Adrenal gland (tissue), 12 donors: ENCODE results near the gene FYCO1. TPM values are rescaled to one million over a fixed set of nuclear protein-coding genes. Genes with fewer than 3 reads are reported as not detected.

Source experiments
- DNase-seq, 7 donors: peaks; one replicate each; pipeline ENCODE4 v3.0.0-alpha.2; 2019 to 2020
- H3K27ac ChIP-seq, 5 donors: fragments of 200-600 bp; sonication (generic) in 4 of 5; 1 replicate in 3 of 5; 2 replicates in 2 of 5; pipeline versions ENCODE4 v1.5.1 to v1.8.0; 2016 to 2020; ENCODE audit warnings: mild to moderate bottlenecking in 1 of 5
- H3K27me3 ChIP-seq: fragments of 200-600 bp; 2 replicates; pipeline ENCODE4 v1.8.0; 2021
- H3K36me3 ChIP-seq, 2 donors: fragments of 200-600 bp; replicated peaks in 1 of 2; 1 replicate in 1 of 2; 2 replicates in 1 of 2; pipeline versions ENCODE4 v1.5.1 to v1.8.0; 2018 to 2022
- H3K4me1 ChIP-seq, 2 donors: fragments of 200-600 bp; replicated peaks in 1 of 2; 1 replicate in 1 of 2; 2 replicates in 1 of 2; pipeline versions ENCODE4 v1.5.1 to v1.8.0; 2018 to 2021
- H3K4me3 ChIP-seq, 4 donors: fragments of 200-600 bp; sonication (generic) in 3 of 4; one replicate each; pipeline ENCODE4 v1.5.1; 2016 to 2018
- H3K9me3 ChIP-seq, 3 donors: fragments of 200-600 bp; sonication (generic) in 1 of 3; replicated peaks in 1 of 3; 1 replicate in 2 of 3; 2 replicates in 1 of 3; pipeline versions ENCODE4 v1.5.1 to v1.8.0; 2016 to 2021
- CTCF ChIP-seq, 6 experiments: fragments of 450-650 bp in 4 of 6; fragments of 200-600 bp in 2 of 6; sonication (generic) in 1 of 6; IDR thresholded peaks; 1 replicate in 5 of 6; 2 replicates in 1 of 6; pipeline versions ENCODE4 v1.5.1 to v1.8.0; 2016 to 2021; ENCODE audit warnings: antibody characterized with exemption in 6 of 6, mild to moderate bottlenecking in 2 of 6, moderate library complexity in 1 of 6
- POLR2A ChIP-seq, 2 donors: fragments of 450-650 bp; IDR thresholded peaks; one replicate each; pipeline ENCODE4 v1.6.1; 2017; ENCODE audit warnings: antibody characterized with exemption in 2 of 2, mild to moderate bottlenecking in 2 of 2, moderate library complexity in 1 of 2
- WGBS, 4 donors: extraction: QIAGEN DNeasy Blood & Tissue Kit in 2 of 4; methylation state at CpG; one replicate each; pipeline versions ENCODE4 v1.1.5 to v1.1.7; 2013 to 2017; 5-methylcytosine and 5-hydroxymethylcytosine counted together
- intact Hi-C, 2 donors: fragments of 100-400 bp; cut with DNase I; formaldehyde crosslinking; loops; one replicate each; pipeline versions ENCODE4 v1.14.1 to v1.15.0; 2022 to 2023
- polyA plus RNA-seq, 3 donors: library from polyadenylated mRNA; stranded (reverse); fragments of 200-250 nt in 2 of 3; fragments of 350-450 nt in 1 of 3; fragmentation: Illumina TruSeq in 1 of 3; extraction: RNeasy Lipid Tissue Mini Kit (QIAGEN cat#74804) in 1 of 3; gene quantifications; one replicate each; pipeline ENCODE4 v1.2.3, GENCODE V29; 2013 to 2014
- small RNA-seq, 2 donors: library from RNA; depleted of rRNA; stranded (forward); fragments of <200 nt; gene quantifications; one replicate each; pipeline ENCODE3, GENCODE V24; 2016
- total RNA-seq, 9 donors: library from RNA; depleted of rRNA in 4 of 9; stranded (reverse); fragments of >200 nt in 4 of 9; fragments of 120-200 nt in 1 of 9; fragmentation: NEBNext Ultra II Directional in 1 of 9; extraction: Animal tissue kit (Norgen Biotek cat#: 25700) in 1 of 9; gene quantifications; one replicate each; pipeline versions ENCODE4 v1.1.0 to v1.2.4, GENCODE V29; 2013 to 2023
- donor health status: healthy with polysubstance abuse.
- donor health status: Bipolar disorder and iron deficiency.
- donor health status: DM: yes; HTN: yes; CAD: no.
- donor health status: DM: no; HTN: no; CAD: no.
- donor health status: DM: no; HTN: no; CAD: no.
- donor health status: DM: yes; HTN: yes; CAD: no.

The FYCO1 gene
- total and polyA plus RNA-seq, 12 donors, result 12.3 to 74.3 (median 29.4) TPM

- H3K4me3 ChIP-seq, result no peak overlapping the region
- intact Hi-C loops, result no loop called here
- WGBS, 4 donors, result 56 to 84% (median 67%) methylated on average over 2 of the region's 2 CpGs
Observed at GRCh38 chr3:45868650-45869049, 127.0 kb downstream of the FYCO1 start.

DNA sequence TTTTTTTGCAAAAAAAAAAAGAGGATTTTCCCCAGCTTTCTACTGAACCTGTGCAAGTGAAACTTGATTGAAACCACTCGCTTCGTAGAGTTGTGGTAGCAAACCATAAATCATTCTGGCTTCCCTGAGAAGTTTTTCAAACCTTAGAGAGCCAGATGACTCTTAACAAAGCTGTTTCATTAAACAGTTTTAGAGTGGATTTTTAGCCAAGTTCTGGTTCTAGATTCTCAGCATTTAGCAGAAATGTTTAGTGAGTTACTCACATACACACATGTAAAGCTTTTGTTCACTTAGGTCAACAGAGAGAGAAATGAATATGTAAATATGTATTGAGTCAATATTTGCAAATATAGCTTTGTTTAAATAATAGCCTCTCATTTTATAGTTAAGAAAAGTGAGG, 127.4 kb downstream of the FYCO1 start:
- Histone ChIP-seq H3K27ac (no peak overlapping the region), H3K36me3 (no peaks in the 10 kb centered on the region), H3K4me1 (no peaks in the 10 kb centered on the region), H3K4me3 (no peak overlapping the region), H3K27me3 (no peaks in the 10 kb centered on the region), H3K9me3 (peaks cover 0 to 3% (median 0%) of the 10 kb centered on the region in 3 donors)
- intact Hi-C loops, result no loop called here
- DNase-seq, result no peak
- 68 to 80% (median 74%) methylated on average over 2 of the region's 2 CpGs for WGBS, 4 donors
- no peak for TF ChIP-seq CTCF (IDR thresholded peaks at IDR 0.05)
- TF ChIP-seq POLR2A (IDR thresholded peaks at IDR 0.05), result no peak

More at GRCh38 chr3:45868650-45869049, 127.0 kb downstream of the FYCO1 start:
- Histone ChIP-seq H3K4me1 (no peaks in the 10 kb centered on the region), H3K27me3 (no peaks in the 10 kb centered on the region), H3K36me3 (no peaks in the 10 kb centered on the region), H3K9me3 (peaks cover 0 to 1% (median 0%) of the 10 kb centered on the region in 3 donors), H3K27ac (no peak overlapping the region)
- TF ChIP-seq POLR2A (IDR thresholded peaks at IDR 0.05) (no peak), CTCF (IDR thresholded peaks at IDR 0.05) (no peak)
- DNase-seq, result no peak

Small RNAs within 50 kb of the gene (small RNA-seq; reads per million reads assigned to genes)
- gene RF00019, result 0 reads per million in 2 donors

Other genes starting within 250 kb of the FYCO1 start
- gene SLC6A20, start 199.3 kb downstream of the FYCO1 start, total RNA-seq, result under 1 TPM in 3 of 9 donors, not detected in 6; 0.08 to 0.52 (median 0.13) TPM
- under 1 TPM in 2 of 3 donors, not detected in 1; 0.07 to 0.30 TPM for gene SLC6A20, start 199.3 kb downstream of the FYCO1 start, polyA plus RNA-seq
- 10 to 100 TPM; 11.5 to 36.3 (median 21.4) TPM for gene LZTFL1, start 153.7 kb downstream of the FYCO1 start, total RNA-seq
- gene LZTFL1, start 153.7 kb downstream of the FYCO1 start, polyA plus RNA-seq, result 10 to 100 TPM in 1 of 3 donors, 1 to 10 TPM in 2; 3.9 to 27.7 (median 4.2) TPM
- gene CCR9, start 109.3 kb downstream of the FYCO1 start, total RNA-seq, result under 1 TPM in 1 of 9 donors, not detected in 8; 0.57 TPM
- not detected for gene CCR9, start 109.3 kb downstream of the FYCO1 start, polyA plus RNA-seq
- gene CXCR6, start 52.4 kb downstream of the FYCO1 start, total RNA-seq, result 1 to 10 TPM in 2 of 9 donors, under 1 TPM in 6, not detected in 1; 0.28 to 2.9 (median 0.66) TPM
- gene CXCR6, start 52.4 kb downstream of the FYCO1 start, polyA plus RNA-seq, result under 1 TPM; 0.30 to 0.57 (median 0.32) TPM
- gene XCR1, start 31.7 kb upstream of the FYCO1 start, total RNA-seq, result under 1 TPM in 5 of 9 donors, not detected in 4; under 0.01 to 0.18 (median 0.13) TPM
- gene XCR1, start 31.7 kb upstream of the FYCO1 start, polyA plus RNA-seq, result under 1 TPM in 2 of 3 donors, not detected in 1; 0.08 to 0.13 TPM
- gene CCR1, start 212.5 kb upstream of the FYCO1 start, total RNA-seq, result 10 to 100 TPM in 6 of 9 donors, 1 to 10 TPM in 3; 1.7 to 41.9 (median 20.0) TPM
- gene CCR1, start 212.5 kb upstream of the FYCO1 start, polyA plus RNA-seq, result 1 to 10 TPM; 5.5 to 8.5 (median 6.7) TPM
- not detected for gene CCR3, start 246.6 kb upstream of the FYCO1 start, total RNA-seq
- gene CCR3, start 246.6 kb upstream of the FYCO1 start, polyA plus RNA-seq, result under 1 TPM in 1 of 3 donors, not detected in 2; 0.07 TPM